Esophagus squamous epithelium (tissue), 4 donors: ENCODE measurements around the gene CCBE1.

Experiments
- POLR2A ChIP-seq, 4 donors: fragments of 450-650 bp; IDR thresholded peaks; one replicate each; pipeline ENCODE4 v1.6.1; 2017; ENCODE audit warnings: antibody characterized with exemption in 4 of 4, mild to moderate bottlenecking in 4 of 4, moderate library complexity in 3 of 4
- TF ChIP-seq, protein P1 (sequence below), 6 experiments: fragments of 450-650 bp in 4 of 6; fragments of 200-600 bp in 2 of 6; sonication (generic) in 2 of 6; IDR thresholded peaks; one replicate each; pipeline ENCODE4 v1.5.1; 2016 to 2019; ENCODE audit warnings: antibody characterized with exemption in 6 of 6, mild to moderate bottlenecking in 4 of 6, moderate library complexity in 4 of 6

GRCh38 chr18:59707306-59707705 lies 10.1 kb upstream of the CCBE1 start:
- TF ChIP-seq, protein P1, sequence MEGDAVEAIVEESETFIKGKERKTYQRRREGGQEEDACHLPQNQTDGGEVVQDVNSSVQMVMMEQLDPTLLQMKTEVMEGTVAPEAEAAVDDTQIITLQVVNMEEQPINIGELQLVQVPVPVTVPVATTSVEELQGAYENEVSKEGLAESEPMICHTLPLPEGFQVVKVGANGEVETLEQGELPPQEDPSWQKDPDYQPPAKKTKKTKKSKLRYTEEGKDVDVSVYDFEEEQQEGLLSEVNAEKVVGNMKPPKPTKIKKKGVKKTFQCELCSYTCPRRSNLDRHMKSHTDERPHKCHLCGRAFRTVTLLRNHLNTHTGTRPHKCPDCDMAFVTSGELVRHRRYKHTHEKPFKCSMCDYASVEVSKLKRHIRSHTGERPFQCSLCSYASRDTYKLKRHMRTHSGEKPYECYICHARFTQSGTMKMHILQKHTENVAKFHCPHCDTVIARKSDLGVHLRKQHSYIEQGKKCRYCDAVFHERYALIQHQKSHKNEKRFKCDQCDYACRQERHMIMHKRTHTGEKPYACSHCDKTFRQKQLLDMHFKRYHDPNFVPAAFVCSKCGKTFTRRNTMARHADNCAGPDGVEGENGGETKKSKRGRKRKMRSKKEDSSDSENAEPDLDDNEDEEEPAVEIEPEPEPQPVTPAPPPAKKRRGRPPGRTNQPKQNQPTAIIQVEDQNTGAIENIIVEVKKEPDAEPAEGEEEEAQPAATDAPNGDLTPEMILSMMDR (IDR thresholded peaks at IDR 0.05) = no peak
- no peak for TF ChIP-seq POLR2A (IDR thresholded peaks at IDR 0.05)
